Chondrocyte (in vitro differentiated cells): ENCODE measurements around the gene C5orf46. TPM values are rescaled to one million over a fixed set of nuclear protein-coding genes. Genes with fewer than 3 reads are reported as not detected.

Experiments used
- DNase-seq: peaks from one replicate; pipeline ENCODE4 v3.0.0; 2021; ENCODE audit warnings: mixed read lengths, low spot score
- H3K27ac Mint-ChIP-seq: one replicate; pipeline ENCODE4 v1.8.0; 2021; ENCODE audit warnings: mild to moderate bottlenecking, moderate library complexity, mixed read lengths; ENCODE audit not compliant: unreplicated experiment
- H3K27me3 Mint-ChIP-seq: 2 replicates; pipeline ENCODE4 v1.8.0; 2021; ENCODE audit warnings: low read depth, mixed read lengths
- H3K36me3 Mint-ChIP-seq: 2 replicates; pipeline ENCODE4 v1.8.0; 2021; ENCODE audit warnings: low read depth, mixed read lengths
- H3K4me1 Mint-ChIP-seq: 2 replicates; pipeline ENCODE4 v1.8.0; 2021; ENCODE audit warnings: low read depth, mild to moderate bottlenecking, mixed read lengths
- H3K4me3 Mint-ChIP-seq: one replicate; pipeline ENCODE4 v1.8.0; 2021; ENCODE audit warnings: mild to moderate bottlenecking, moderate library complexity, mixed read lengths; ENCODE audit not compliant: unreplicated experiment
- H3K9me3 Mint-ChIP-seq: 2 replicates; pipeline ENCODE4 v1.8.0; 2021; ENCODE audit warnings: low read depth, mixed read lengths
- CTCF ChIP-seq: fragments of 200-600 bp; sonication (generic); IDR thresholded peaks from 2 replicates; pipeline ENCODE4 v1.5.0; 2021; ENCODE audit warnings: antibody characterized with exemption, mild to moderate bottlenecking, moderate library complexity
- total RNA-seq: library from RNA; stranded (reverse); gene quantifications from 3 replicates; pipeline ENCODE4 v1.2.1, GENCODE V29; 2021

Gene C5orf46
- total RNA-seq, 1 donor from 2014 or later: 7.8 TPM

DNA sequence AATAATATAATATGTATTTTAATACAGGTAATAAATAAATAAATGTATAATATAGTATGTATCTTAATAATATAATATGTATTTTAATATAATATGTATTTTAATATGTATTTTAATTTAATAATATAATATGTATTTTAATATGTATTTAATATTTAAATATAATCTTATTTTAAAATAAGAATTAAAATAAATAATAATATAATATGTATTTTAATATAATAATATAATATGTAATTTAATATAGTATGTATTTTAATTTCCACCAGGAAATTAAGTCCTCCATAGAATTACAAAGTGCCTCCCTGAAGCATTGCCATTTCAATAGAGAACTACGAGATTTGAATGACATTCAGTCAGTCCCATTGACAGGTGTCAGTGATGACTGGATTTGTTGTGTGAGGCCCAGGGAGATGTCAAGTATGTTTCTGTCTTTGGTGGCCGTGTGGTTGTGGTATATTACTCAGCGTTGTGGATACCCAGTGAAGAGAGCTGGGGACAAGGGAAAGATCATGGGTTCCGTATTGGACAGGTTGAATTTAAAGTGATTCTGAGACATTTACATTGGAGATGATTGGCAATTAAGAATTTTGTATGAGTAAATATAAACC is 14.2 kb upstream of the C5orf46 start:
- no peak overlapping the region for H3K4me3 Mint-ChIP-seq
- H3K27me3 Mint-ChIP-seq: peaks cover 24% of the 10 kb centered on the region
- no peaks in the 10 kb centered on the region for H3K9me3 Mint-ChIP-seq
- no peaks in the 10 kb centered on the region for H3K36me3 Mint-ChIP-seq
- H3K4me1 Mint-ChIP-seq: peaks cover 11% of the 10 kb centered on the region
- H3K27ac Mint-ChIP-seq: no peak overlapping the region
- no peak for TF ChIP-seq CTCF
- no peak for DNase-seq

- Mint-ChIP-seq H3K4me1 (peaks cover 11% of the 10 kb centered on the region), H3K9me3 (no peaks in the 10 kb centered on the region), H3K4me3 (no peak overlapping the region), H3K36me3 (no peaks in the 10 kb centered on the region), H3K27ac (no peak overlapping the region), H3K27me3 (peaks cover 19% of the 10 kb centered on the region)
- no peak for DNase-seq
- TF ChIP-seq CTCF: no peak
Measured at GRCh38 chr5:147918899-147919298, 12.6 kb upstream of the C5orf46 start.

- Mint-ChIP-seq H3K27me3 (peaks cover 16% of the 10 kb centered on the region), H3K36me3 (no peaks in the 10 kb centered on the region), H3K4me1 (peaks cover 11% of the 10 kb centered on the region), H3K9me3 (no peaks in the 10 kb centered on the region), H3K27ac (peak overlapping the region; percentile 4), H3K4me3 (no peak overlapping the region)
- TF ChIP-seq CTCF: no peak
- DNase-seq: no peak
Measured at GRCh38 chr5:147918101-147918685, 11.9 kb upstream of the C5orf46 start.

DNA sequence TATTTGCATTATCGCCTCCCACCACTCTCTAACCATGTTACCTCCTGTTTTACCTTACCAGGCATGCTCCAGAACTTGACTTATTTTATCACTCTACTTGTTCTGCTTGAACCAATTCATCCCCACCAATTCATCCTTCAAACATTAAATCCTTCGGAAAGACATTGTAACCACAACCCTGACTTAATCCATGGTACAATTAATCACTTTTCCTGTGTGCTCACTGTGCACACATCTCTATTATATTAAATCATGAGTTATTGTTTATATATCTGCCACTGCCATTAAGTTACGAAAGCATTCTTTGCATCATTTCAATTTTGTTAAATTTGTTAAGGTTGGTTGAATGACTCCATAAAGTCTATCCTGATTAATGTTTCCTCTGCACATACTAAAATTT is 7.4 kb upstream of the C5orf46 start:
- Mint-ChIP-seq H3K4me1 (peaks cover 5% of the 10 kb centered on the region), H3K27ac (no peak overlapping the region)
- no peak for DNase-seq

DNA sequence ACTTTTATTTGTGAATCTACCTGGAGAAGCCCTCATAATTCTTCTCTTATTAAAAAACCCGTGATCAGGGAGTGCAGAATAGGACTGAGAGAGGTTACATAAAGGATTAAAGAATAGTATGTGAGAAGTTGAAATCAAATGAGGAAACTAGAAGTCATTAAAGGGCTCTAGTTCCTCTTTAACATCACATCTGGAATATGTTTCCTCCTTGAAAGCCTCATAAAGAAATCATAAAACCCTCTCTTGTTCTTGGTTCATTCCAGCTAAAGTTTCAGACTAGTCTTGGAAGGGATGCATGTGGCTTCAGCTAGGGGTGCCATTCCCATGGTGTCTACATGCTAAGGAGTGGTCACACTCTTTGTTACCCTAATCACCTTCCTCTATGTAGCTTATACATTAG is 5.7 kb upstream of the C5orf46 start:
- TF ChIP-seq CTCF: no peak
- peaks cover 15% of the 10 kb centered on the region for H3K27me3 Mint-ChIP-seq
- no peak overlapping the region for H3K27ac Mint-ChIP-seq
- H3K9me3 Mint-ChIP-seq: no peaks in the 10 kb centered on the region
- no peak overlapping the region for H3K4me3 Mint-ChIP-seq
- no peak for DNase-seq
- H3K4me1 Mint-ChIP-seq: no peaks in the 10 kb centered on the region
- H3K36me3 Mint-ChIP-seq: no peaks in the 10 kb centered on the region

More for the DNA sequence above, 7.4 kb upstream of the C5orf46 start:
- no peaks in the 10 kb centered on the region for H3K9me3 Mint-ChIP-seq
- peaks cover 15% of the 10 kb centered on the region for H3K27me3 Mint-ChIP-seq
- no peaks in the 10 kb centered on the region for H3K36me3 Mint-ChIP-seq
- no peak for TF ChIP-seq CTCF
- no peak overlapping the region for H3K4me3 Mint-ChIP-seq
